DOHH2 (cell line): ENCODE results near the gene FANK1.
"Not testable (repeated sequence)": the region's sequence is repeated elsewhere in the genome, so short reads cannot be mapped to it uniquely, and the experiment has no call there.

Experiments used
- CTCF ChIP-seq: fragments of 200-600 bp; sonication (generic); IDR thresholded peaks from one replicate; pipeline ENCODE4 v1.5.1; 2014; ENCODE audit warnings: antibody characterized with exemption, mild to moderate bottlenecking, low read depth, low read length; ENCODE audit not compliant: poor library complexity, severe bottlenecking
- EZH2phosphoT487 ChIP-seq: fragments of 200-600 bp; sonication (generic); IDR thresholded peaks from 2 replicates; pipeline ENCODE4 v1.6.1; 2017; ENCODE audit warnings: borderline replicate concordance, mild to moderate bottlenecking, antibody characterized with exemption, low read length, moderate library complexity, mixed read lengths

DNA sequence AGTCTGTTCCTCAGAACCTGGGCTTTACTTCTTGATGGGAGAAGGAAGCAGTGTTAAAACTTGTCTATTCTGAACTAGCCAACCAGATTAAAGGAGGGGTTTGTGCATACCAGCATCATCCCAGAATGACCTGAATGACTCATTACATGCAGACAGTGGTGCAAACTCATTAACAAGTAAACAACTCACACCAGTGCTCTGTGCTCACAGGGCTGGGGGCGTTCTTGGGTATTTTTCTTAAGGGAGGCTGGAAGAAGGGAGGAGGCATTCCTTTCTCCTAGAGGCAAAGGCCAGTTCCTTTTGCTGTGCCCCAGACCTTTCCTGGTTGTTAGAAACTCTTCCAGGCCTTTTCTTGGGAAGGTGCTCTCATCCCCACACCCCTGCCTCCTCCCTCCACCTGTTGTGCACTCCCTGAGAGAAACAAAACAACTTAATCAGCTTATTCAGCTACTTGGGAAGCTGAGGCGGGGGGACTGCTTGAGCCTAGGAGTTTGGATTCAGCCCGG lies 6.8 kb downstream of the FANK1 start:
- TF ChIP-seq CTCF, EZH2phosphoT487: not testable (repeated sequence)
